Activated naive CD8-positive, alpha-beta T cell treated with anti-CD3 and anti-CD28 coated beads, Interleukin-2, amount 50 U/mL, for 16 hours (primary cell): ENCODE results near the gene CNBD2.
A peak's percentile ranks its signal among the peaks of the same experiment; 100 is the strongest.
"Not testable (repeated sequence)": the region's sequence is repeated elsewhere in the genome, so short reads cannot be mapped to it uniquely, and the experiment has no call there.

Experiments
- DNase-seq: peaks from one replicate; pipeline ENCODE4 v3.0.0-alpha.2; 2020; ENCODE audit warnings: low read depth, low spot score

The CNBD2 gene

GRCh38 chr20:35975576-35976373 is 7.4 kb downstream of the CNBD2 start:
- no peak for DNase-seq

GRCh38 chr20:35978041-35978513 is 9.7 kb downstream of the CNBD2 start:
- no peak for DNase-seq

GRCh38 chr20:35979544-35979943 is 11.2 kb downstream of the CNBD2 start:
- DNase-seq = no peak

- no peak for DNase-seq
Measured at GRCh38 chr20:35981969-35982368, 13.6 kb downstream of the CNBD2 start.

- no peak for DNase-seq
Measured at GRCh38 chr20:35984382-35984781, 16.0 kb downstream of the CNBD2 start.

- DNase-seq = no peak
Measured at GRCh38 chr20:35985806-35986205, 17.4 kb downstream of the CNBD2 start.

- DNase-seq = no peak
Measured at GRCh38 chr20:35988910-35989463, 20.6 kb downstream of the CNBD2 start.

- no peak for DNase-seq
Measured at GRCh38 chr20:35991142-35991771, 22.9 kb downstream of the CNBD2 start.

- DNase-seq = peak; percentile 6
Measured at GRCh38 chr20:35992713-35993335, 24.4 kb downstream of the CNBD2 start.

- DNase-seq = peak; percentile 61
Measured at GRCh38 chr20:35994994-35995453, 26.6 kb downstream of the CNBD2 start.

- not testable (repeated sequence) for DNase-seq
Measured at GRCh38 chr20:35996492-35996891, 28.1 kb downstream of the CNBD2 start.

GRCh38 chr20:36001331-36001730 is 32.9 kb downstream of the CNBD2 start:
- not testable (repeated sequence) for DNase-seq

- DNase-seq = no peak
Measured at GRCh38 chr20:36002855-36003254, 34.5 kb downstream of the CNBD2 start.

GRCh38 chr20:36004045-36004444 is 35.7 kb downstream of the CNBD2 start:
- DNase-seq = no peak

GRCh38 chr20:36008461-36009035 is 40.2 kb downstream of the CNBD2 start:
- no peak for DNase-seq

GRCh38 chr20:36010076-36010475 is 41.7 kb downstream of the CNBD2 start:
- DNase-seq = no peak

- no peak for DNase-seq
Measured at GRCh38 chr20:36010825-36011224, 42.4 kb downstream of the CNBD2 start.

- no peak for DNase-seq
Measured at GRCh38 chr20:36015806-36016403, 47.5 kb downstream of the CNBD2 start.

GRCh38 chr20:36017048-36017951 is 48.9 kb downstream of the CNBD2 start:
- DNase-seq = no peak
